Thyroid gland (tissue), 4 donors: ENCODE measurements around the gene FERMT3. TPM values are rescaled to one million over a fixed set of nuclear protein-coding genes. Genes with fewer than 3 reads are reported as not detected.
A peak's percentile ranks its signal among the peaks of the same experiment; 100 is the strongest.

Experiments used
- DNase-seq, 2 donors: peaks; one replicate each; pipeline ENCODE4 v3.0.0-alpha.2; 2019
- H3K27ac ChIP-seq, 3 donors: fragments of 200-600 bp; sonication (generic); 1 replicate in 2 of 3; 2 replicates in 1 of 3; pipeline ENCODE4 v1.5.1; 2016 to 2019; ENCODE audit warnings: mild to moderate bottlenecking in 1 of 3, moderate library complexity in 1 of 3
- H3K27me3 ChIP-seq: fragments of 200-600 bp; sonication (generic); one replicate; pipeline ENCODE4 v1.5.1; 2019
- H3K36me3 ChIP-seq, 2 donors: fragments of 200-600 bp; sonication (generic); one replicate each; pipeline ENCODE4 v1.5.1; 2016 to 2019
- H3K4me1 ChIP-seq, 2 donors: fragments of 200-600 bp; sonication (generic); one replicate each; pipeline ENCODE4 v1.5.1; 2017 to 2019
- H3K4me3 ChIP-seq, 3 donors: fragments of 200-600 bp; sonication (generic); replicated peaks in 1 of 3; 1 replicate in 2 of 3; 2 replicates in 1 of 3; pipeline ENCODE4 v1.5.1; 2016; ENCODE audit warnings: mild to moderate bottlenecking in 1 of 3
- H3K9me3 ChIP-seq: fragments of 200-600 bp; sonication (generic); one replicate; pipeline ENCODE4 v1.5.1; 2017
- POLR2A ChIP-seq, 2 donors: fragments of 450-650 bp; IDR thresholded peaks; one replicate each; pipeline ENCODE4 v1.6.1; 2017; ENCODE audit warnings: antibody characterized with exemption in 2 of 2, mild to moderate bottlenecking in 2 of 2, moderate library complexity in 1 of 2
- WGBS, 2 donors: methylation state at CpG; one replicate each; pipeline ENCODE4 v1.1.5; 2017; 5-methylcytosine and 5-hydroxymethylcytosine counted together
- intact Hi-C: fragments of 100-400 bp; cut with DNase I; formaldehyde crosslinking; loops from one replicate; pipeline ENCODE4 v1.15.1; 2023
- total RNA-seq, 4 donors: library from RNA; depleted of rRNA; stranded (reverse); fragments of >200 nt; gene quantifications; one replicate each; pipeline ENCODE4 v1.2.3, GENCODE V29; 2016
- TF ChIP-seq, protein P1 (sequence below), 6 experiments: fragments of 200-600 bp in 3 of 6; fragments of 450-650 bp in 3 of 6; sonication (generic) in 3 of 6; IDR thresholded peaks; one replicate each; pipeline ENCODE4 v1.5.1; 2016 to 2019; ENCODE audit warnings: antibody characterized with exemption in 6 of 6, mild to moderate bottlenecking in 2 of 6, inconsistent platforms in 1 of 6, moderate library complexity in 1 of 6

FERMT3 gene
- total RNA-seq, 4 donors from 2014 or later: 7.6 to 13.9 (median 10.8) TPM

DNA sequence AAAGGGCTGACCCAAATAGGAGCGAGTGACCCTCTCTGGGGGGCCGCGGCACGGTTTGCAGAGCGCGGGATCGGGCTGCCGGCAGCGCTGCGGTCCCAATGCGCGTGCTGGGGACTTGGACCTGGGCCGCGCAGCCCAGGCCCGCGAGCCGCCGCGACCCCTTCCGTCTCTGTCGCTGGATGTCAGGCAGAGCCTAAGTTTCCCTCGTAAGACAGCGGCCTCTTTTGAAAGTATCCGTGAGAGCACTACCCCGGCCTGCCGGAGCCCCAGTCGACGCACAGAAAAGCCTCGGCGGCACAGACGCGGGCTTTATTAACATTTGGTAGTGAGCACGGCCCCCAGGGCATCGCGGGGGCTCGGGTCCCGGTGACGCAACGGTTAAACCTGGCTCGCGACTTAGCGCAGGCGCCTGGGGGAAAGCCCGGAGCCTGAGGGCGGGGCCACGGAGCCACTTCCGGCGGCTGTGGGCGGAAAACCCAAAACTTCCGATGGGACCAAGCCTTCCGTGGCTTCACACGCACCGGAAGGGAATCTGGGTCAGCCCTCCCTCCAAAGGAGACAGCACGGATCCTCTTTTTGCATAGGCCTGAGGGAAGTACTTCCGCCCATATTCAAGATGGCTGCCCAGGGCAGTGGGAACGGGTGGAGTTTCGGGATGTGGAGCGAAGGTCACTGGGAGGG, 63.2 kb downstream of the FERMT3 start:
- no peaks in the 10 kb centered on the region for H3K27me3 ChIP-seq
- H3K4me3 ChIP-seq: peak overlapping the region; percentile 12 to 94 (median 80)
- H3K36me3 ChIP-seq: no peaks in the 10 kb centered on the region
- no peaks in the 10 kb centered on the region for H3K9me3 ChIP-seq
- intact Hi-C loops: no loop called here
- H3K27ac ChIP-seq: peak overlapping the region; percentile 95 to 99 (median 96)
- H3K4me1 ChIP-seq: peaks cover 26 to 32% of the 10 kb centered on the region in 2 donors
- peak; percentile 98 for DNase-seq
- 2% methylated on average over 9 to 12 of the region's 58 CpGs for WGBS, 2 donors
- no peak for TF ChIP-seq POLR2A (IDR thresholded peaks at IDR 0.05)
- TF ChIP-seq, protein P1, sequence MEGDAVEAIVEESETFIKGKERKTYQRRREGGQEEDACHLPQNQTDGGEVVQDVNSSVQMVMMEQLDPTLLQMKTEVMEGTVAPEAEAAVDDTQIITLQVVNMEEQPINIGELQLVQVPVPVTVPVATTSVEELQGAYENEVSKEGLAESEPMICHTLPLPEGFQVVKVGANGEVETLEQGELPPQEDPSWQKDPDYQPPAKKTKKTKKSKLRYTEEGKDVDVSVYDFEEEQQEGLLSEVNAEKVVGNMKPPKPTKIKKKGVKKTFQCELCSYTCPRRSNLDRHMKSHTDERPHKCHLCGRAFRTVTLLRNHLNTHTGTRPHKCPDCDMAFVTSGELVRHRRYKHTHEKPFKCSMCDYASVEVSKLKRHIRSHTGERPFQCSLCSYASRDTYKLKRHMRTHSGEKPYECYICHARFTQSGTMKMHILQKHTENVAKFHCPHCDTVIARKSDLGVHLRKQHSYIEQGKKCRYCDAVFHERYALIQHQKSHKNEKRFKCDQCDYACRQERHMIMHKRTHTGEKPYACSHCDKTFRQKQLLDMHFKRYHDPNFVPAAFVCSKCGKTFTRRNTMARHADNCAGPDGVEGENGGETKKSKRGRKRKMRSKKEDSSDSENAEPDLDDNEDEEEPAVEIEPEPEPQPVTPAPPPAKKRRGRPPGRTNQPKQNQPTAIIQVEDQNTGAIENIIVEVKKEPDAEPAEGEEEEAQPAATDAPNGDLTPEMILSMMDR (IDR thresholded peaks at IDR 0.05): peak in 3 of 6 experiments; percentile 14 to 31 (median 19)

Other genes starting within 250 kb of the FERMT3 start
- gene COX8A, start 232.1 kb upstream of the FERMT3 start, total RNA-seq: 100 to 1,000 TPM; 210 to 787 (median 471) TPM
- 100 to 1,000 TPM in 1 of 4 donors, 10 to 100 TPM in 3; 62.3 to 130 (median 76.1) TPM for gene OTUB1, start 220.3 kb upstream of the FERMT3 start, total RNA-seq
- 1 to 10 TPM in 3 of 4 donors, under 1 TPM in 1; 0.54 to 4.0 (median 3.8) TPM for gene FLRT1, start 170.8 kb upstream of the FERMT3 start, total RNA-seq
- gene MACROD1, start 40.6 kb upstream of the FERMT3 start, total RNA-seq: 10 to 100 TPM; 62.5 to 89.5 (median 70.0) TPM
- gene STIP1, start 20.6 kb upstream of the FERMT3 start, total RNA-seq: 100 to 1,000 TPM in 2 of 4 donors, 10 to 100 TPM in 2; 80.8 to 116 (median 106) TPM
- 10 to 100 TPM; 50.5 to 90.8 (median 65.9) TPM for gene TRPT1, start 19.5 kb downstream of the FERMT3 start, total RNA-seq
- 100 to 1,000 TPM in 2 of 4 donors, 10 to 100 TPM in 2; 65.6 to 109 (median 94.4) TPM for gene NUDT22, start 19.6 kb downstream of the FERMT3 start, total RNA-seq
- 10 to 100 TPM; 10.9 to 48.6 (median 21.9) TPM for gene DNAJC4, start 23.8 kb downstream of the FERMT3 start, total RNA-seq
- 100 to 1,000 TPM in 1 of 4 donors, 10 to 100 TPM in 3; 52.9 to 101 (median 75.7) TPM for gene VEGFB, start 27.9 kb downstream of the FERMT3 start, total RNA-seq
- 100 to 1,000 TPM; 107 to 271 (median 196) TPM for gene FKBP2, start 34.4 kb downstream of the FERMT3 start, total RNA-seq
- gene PPP1R14B, start 40.2 kb downstream of the FERMT3 start, total RNA-seq: 100 to 1,000 TPM in 1 of 4 donors, 10 to 100 TPM in 3; 34.2 to 103 (median 83.8) TPM
- gene PLCB3, start 44.8 kb downstream of the FERMT3 start, total RNA-seq: 10 to 100 TPM; 18.8 to 39.2 (median 23.5) TPM
- gene BAD, start 77.9 kb downstream of the FERMT3 start, total RNA-seq: 100 to 1,000 TPM in 3 of 4 donors, 10 to 100 TPM in 1; 79.0 to 239 (median 148) TPM
- gene GPR137, start 79.1 kb downstream of the FERMT3 start, total RNA-seq: 10 to 100 TPM; 14.9 to 46.9 (median 33.8) TPM
- gene KCNK4, start 84.6 kb downstream of the FERMT3 start, total RNA-seq: not detected
- gene CATSPERZ, start 93.6 kb downstream of the FERMT3 start, total RNA-seq: 1 to 10 TPM in 2 of 4 donors, not detected in 2; 1.0 to 3.1 TPM
- gene ESRRA, start 98.8 kb downstream of the FERMT3 start, total RNA-seq: 10 to 100 TPM; 42.8 to 71.6 (median 58.3) TPM
- 100 to 1,000 TPM; 228 to 435 (median 237) TPM for gene TRMT112, start 110.8 kb downstream of the FERMT3 start, total RNA-seq
- gene PRDX5, start 111.4 kb downstream of the FERMT3 start, total RNA-seq: 100 to 1,000 TPM; 384 to 962 (median 653) TPM
- gene CCDC88B, start 133.5 kb downstream of the FERMT3 start, total RNA-seq: 1 to 10 TPM; 2.8 to 7.0 (median 3.6) TPM
- 10 to 100 TPM; 19.2 to 44.9 (median 21.8) TPM for gene RPS6KA4, start 152.4 kb downstream of the FERMT3 start, total RNA-seq